ENCODE data around the gene CDC5L. TPM values are rescaled to one million over a fixed set of nuclear protein-coding genes. Genes with fewer than 3 reads are reported as not detected.

The CDC5L gene
- total RNA-seq, 1 donor from 2014 or later, result 23.1 TPM

DNA sequence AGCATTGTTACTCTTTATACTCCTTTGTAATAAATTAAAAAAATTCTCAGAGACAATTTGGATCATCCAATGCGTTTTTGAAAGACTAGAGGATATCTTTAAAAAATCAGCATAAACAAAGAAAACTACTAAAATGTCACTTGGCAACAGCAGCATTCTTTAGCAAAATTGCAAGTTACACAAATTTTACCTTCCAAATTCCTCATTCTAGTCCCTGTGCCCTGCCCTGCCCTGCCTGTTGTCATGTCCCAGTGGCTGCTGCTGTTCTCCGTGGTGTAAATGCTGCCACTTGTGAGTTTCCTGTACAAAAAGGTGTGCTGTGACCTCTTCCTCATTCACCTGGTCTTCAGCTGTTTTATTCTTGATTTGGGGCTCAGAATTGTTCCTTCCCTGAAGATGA lies 83.2 kb downstream of the CDC5L start:
- Mint-ChIP-seq H3K27me3 (ENCODE audit: unreplicated experiment) (no peaks in the 10 kb centered on the region), H3K9me3 (ENCODE audit: unreplicated experiment) (no peaks in the 10 kb centered on the region), H3K27ac (ENCODE audit: unreplicated experiment) (no peak overlapping the region), H3K4me1 (ENCODE audit: unreplicated experiment) (peaks cover 20% of the 10 kb centered on the region), H3K4me3 (ENCODE audit: unreplicated experiment) (no peak overlapping the region), H3K36me3 (ENCODE audit: unreplicated experiment) (no peaks in the 10 kb centered on the region)
- DNase-seq (ENCODE audit: extremely low spot score, unreplicated experiment), result peak; percentile 3
- TF ChIP-seq CTCF (IDR thresholded peaks at IDR 0.05), result no peak

GRCh38 chr6:44471271-44471981 lies 83.9 kb downstream of the CDC5L start:
- Mint-ChIP-seq H3K4me3 (ENCODE audit: unreplicated experiment) (no peak overlapping the region), H3K4me1 (ENCODE audit: unreplicated experiment) (peaks cover 19% of the 10 kb centered on the region), H3K27ac (ENCODE audit: unreplicated experiment) (no peak overlapping the region), H3K27me3 (ENCODE audit: unreplicated experiment) (no peaks in the 10 kb centered on the region), H3K36me3 (ENCODE audit: unreplicated experiment) (no peaks in the 10 kb centered on the region), H3K9me3 (ENCODE audit: unreplicated experiment) (no peaks in the 10 kb centered on the region)
- TF ChIP-seq CTCF (IDR thresholded peaks at IDR 0.05), result no peak
- peak; percentile 76 for DNase-seq (ENCODE audit: extremely low spot score, unreplicated experiment)

DNA sequence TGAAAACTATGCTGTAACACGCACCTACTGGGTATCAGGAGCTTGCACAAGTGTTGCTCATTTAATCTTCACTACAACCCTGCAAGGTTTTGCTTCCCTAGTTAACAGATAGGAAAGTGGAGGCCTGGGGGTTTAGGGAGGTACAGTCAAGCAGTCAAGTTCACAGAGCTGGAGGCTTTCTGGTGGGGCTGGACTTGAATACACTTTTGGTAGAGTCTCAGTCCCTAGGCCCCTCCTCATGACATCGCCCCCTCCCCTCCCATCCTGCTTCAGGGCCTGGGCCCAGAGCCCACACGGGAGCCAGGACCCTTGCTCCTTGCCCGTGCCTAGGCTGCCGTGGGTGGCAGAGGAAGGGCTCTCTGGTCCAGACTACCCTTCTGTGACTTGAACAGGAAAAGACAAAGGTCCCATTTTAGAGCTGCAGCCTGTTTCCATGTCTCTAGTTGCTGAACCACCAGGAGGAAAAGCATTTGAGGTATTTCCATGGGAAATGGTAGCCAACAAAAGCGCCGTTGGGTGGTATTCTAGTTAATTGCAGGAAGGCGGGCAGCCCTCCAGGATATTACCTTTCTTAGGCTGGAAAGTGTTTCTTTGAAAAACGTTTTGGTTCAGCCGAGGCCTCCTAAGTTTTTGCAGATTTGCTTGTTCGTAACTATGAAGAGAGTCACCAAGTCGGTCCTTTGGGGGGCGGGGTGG lies 84.9 kb downstream of the CDC5L start:
- no peak overlapping the region for H3K4me3 Mint-ChIP-seq (ENCODE audit: unreplicated experiment)
- no peak overlapping the region for H3K27ac Mint-ChIP-seq (ENCODE audit: unreplicated experiment)
- H3K9me3 Mint-ChIP-seq (ENCODE audit: unreplicated experiment), result no peaks in the 10 kb centered on the region
- H3K4me1 Mint-ChIP-seq (ENCODE audit: unreplicated experiment), result peaks cover 19% of the 10 kb centered on the region
- no peaks in the 10 kb centered on the region for H3K36me3 Mint-ChIP-seq (ENCODE audit: unreplicated experiment)
- H3K27me3 Mint-ChIP-seq (ENCODE audit: unreplicated experiment), result no peaks in the 10 kb centered on the region
- no peak for TF ChIP-seq CTCF (IDR thresholded peaks at IDR 0.05)
- no peak for DNase-seq (ENCODE audit: extremely low spot score, unreplicated experiment)

GRCh38 chr6:44473393-44474189 lies 86.1 kb downstream of the CDC5L start:
- Mint-ChIP-seq H3K36me3 (ENCODE audit: unreplicated experiment) (no peaks in the 10 kb centered on the region), H3K4me1 (ENCODE audit: unreplicated experiment) (peaks cover 22% of the 10 kb centered on the region), H3K9me3 (ENCODE audit: unreplicated experiment) (no peaks in the 10 kb centered on the region), H3K27me3 (ENCODE audit: unreplicated experiment) (no peaks in the 10 kb centered on the region), H3K4me3 (ENCODE audit: unreplicated experiment) (no peak overlapping the region), H3K27ac (ENCODE audit: unreplicated experiment) (no peak overlapping the region)
- DNase-seq (ENCODE audit: extremely low spot score, unreplicated experiment), result no peak
- TF ChIP-seq CTCF (IDR thresholded peaks at IDR 0.05), result no peak

GRCh38 chr6:44474190-44474631 lies 86.7 kb downstream of the CDC5L start:
- H3K4me1 Mint-ChIP-seq (ENCODE audit: unreplicated experiment), result peaks cover 26% of the 10 kb centered on the region
- H3K27me3 Mint-ChIP-seq (ENCODE audit: unreplicated experiment), result no peaks in the 10 kb centered on the region
- no peak overlapping the region for H3K27ac Mint-ChIP-seq (ENCODE audit: unreplicated experiment)
- no peak for DNase-seq (ENCODE audit: extremely low spot score, unreplicated experiment)
- TF ChIP-seq CTCF (IDR thresholded peaks at IDR 0.05), result no peak
- no peaks in the 10 kb centered on the region for H3K36me3 Mint-ChIP-seq (ENCODE audit: unreplicated experiment)
- no peak overlapping the region for H3K4me3 Mint-ChIP-seq (ENCODE audit: unreplicated experiment)
- H3K9me3 Mint-ChIP-seq (ENCODE audit: unreplicated experiment), result no peaks in the 10 kb centered on the region

All from osteocyte (in vitro differentiated cells).